Measurements from ENCODE around the gene PEX16.

PEX16 gene

GRCh38 chr11:45895553-45896259 lies 22.0 kb downstream of the PEX16 start:
- DNase-seq, result no peak

GRCh38 chr11:45894555-45895247 lies 23.0 kb downstream of the PEX16 start:
- no peak for DNase-seq

DNA sequence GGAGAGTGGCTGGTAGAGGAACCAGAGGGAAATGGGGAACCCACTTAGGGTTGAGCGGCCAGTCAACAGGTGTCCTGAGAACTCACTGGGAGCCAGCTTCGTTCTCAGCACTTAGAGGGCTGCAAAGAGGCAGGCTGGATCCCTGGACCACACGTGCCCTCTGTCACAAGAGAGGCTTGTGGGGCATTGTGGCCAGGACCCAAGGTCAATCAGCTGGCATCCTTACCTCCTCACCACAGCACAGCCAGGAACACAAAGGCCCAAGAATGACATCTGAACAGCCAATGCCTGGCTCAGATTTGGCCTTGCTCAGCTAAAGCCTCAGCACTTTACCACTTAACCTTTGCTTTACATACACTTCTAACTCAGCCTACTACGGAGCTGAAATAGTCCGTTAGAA lies 24.8 kb downstream of the PEX16 start:
- no peak for DNase-seq

- no peak for DNase-seq
These were observed 26.7 kb downstream of the PEX16 start for GRCh38 chr11:45890886-45891550.

- DNase-seq, result no peak
These were observed 27.7 kb downstream of the PEX16 start for GRCh38 chr11:45889966-45890365.

DNA sequence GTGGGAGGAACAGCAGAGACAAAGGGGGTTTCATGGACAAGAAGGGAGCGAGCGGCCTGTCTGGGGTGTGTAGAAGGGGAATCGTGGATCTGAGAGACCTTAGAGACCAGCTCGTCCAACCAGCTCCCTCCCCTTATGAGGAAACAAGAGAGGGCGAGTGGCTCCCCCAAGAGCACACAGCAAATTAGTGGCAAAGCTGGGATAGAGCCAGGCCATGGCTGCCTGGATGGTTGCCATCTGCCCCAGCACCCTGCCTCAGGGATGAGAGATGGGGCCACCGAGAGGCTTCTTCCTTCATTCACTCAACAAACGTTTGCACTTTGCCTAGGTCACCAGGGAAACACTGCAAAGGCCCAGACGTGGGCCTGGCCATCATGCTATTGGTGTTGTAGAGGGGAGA lies 28.1 kb downstream of the PEX16 start:
- DNase-seq, result no peak

GRCh38 chr11:45887587-45887986 lies 30.1 kb downstream of the PEX16 start:
- no peak for DNase-seq

- DNase-seq, result no peak
These were observed 30.7 kb downstream of the PEX16 start for GRCh38 chr11:45886816-45887520.

DNA sequence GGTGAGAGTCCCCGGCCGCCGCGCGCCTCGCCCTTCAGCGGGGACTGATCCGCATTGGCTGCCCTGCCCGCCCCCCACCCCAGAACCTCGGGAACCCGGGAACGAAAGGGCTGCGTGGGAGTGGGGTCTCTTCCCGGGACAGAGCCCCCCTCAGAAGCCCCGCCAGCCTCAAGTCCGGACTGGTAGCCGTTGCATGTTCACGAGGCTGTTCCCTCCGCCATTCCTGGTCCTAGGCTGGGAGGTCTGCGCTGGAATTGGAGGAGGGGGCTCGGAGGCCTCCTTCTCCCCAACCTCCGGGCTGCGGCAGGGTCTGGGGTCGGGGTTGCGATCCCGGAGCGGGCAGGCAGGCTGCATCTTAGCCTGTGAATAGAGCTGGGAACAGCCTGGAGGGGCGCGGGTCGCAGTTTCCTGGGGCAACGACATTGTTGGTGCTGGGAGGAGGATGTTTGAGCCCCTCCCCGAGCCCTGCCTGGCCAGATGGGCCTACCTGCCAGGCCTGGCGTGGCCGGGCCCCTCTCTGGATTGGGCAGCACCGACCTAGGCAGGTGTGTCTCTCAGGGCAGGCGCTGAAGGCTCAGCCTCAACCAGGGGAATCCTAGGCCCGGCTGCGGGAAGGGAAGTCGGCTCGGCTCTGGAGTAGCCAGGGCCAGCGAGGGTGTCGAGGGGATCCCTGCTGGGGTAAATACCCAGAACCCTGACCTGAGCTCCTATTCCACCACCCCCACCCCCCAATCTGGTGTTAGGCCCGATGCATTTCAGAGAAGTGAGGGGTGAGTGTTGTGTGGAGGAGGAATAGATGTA lies 31.6 kb downstream of the PEX16 start:
- DNase-seq, result no peak

GRCh38 chr11:45885274-45885920 lies 32.3 kb downstream of the PEX16 start, which contains the start of gene MAPK8IP1:
Gene MAPK8IP1, plus strand, starts transcription at chr11:45885651. Its CDS starts 170 bp downstream, at chr11:45885821.
- no peak for DNase-seq

DNA sequence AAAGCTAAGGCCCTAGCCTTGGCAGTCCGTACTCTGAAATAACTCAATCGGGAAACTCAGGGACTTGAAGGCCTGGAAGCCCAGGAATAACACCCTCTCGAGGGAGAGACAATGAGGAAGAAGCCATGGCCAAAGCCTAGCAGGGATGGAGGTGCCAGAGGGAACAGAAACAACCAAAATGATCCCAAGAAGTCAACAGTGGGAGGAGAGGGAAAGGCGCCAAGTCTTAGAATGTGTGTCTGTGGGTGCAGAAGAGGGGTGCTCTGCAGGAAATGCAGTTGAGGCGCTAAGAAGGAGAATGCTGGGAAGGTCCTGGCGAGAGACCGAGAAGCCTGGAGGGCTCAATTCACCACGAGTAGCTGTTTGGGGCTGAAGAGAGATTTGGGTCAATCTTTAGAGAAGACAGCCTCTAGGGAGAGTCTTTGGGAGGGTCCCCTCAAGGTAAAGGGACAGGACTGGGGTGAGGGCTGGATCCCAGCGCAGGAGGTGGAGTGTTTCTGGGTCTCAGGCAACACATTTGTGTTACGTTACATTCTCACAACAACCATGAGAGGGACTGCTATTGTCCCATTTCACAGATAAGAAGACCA lies 33.0 kb downstream of the PEX16 start:
- no peak for DNase-seq

DNA sequence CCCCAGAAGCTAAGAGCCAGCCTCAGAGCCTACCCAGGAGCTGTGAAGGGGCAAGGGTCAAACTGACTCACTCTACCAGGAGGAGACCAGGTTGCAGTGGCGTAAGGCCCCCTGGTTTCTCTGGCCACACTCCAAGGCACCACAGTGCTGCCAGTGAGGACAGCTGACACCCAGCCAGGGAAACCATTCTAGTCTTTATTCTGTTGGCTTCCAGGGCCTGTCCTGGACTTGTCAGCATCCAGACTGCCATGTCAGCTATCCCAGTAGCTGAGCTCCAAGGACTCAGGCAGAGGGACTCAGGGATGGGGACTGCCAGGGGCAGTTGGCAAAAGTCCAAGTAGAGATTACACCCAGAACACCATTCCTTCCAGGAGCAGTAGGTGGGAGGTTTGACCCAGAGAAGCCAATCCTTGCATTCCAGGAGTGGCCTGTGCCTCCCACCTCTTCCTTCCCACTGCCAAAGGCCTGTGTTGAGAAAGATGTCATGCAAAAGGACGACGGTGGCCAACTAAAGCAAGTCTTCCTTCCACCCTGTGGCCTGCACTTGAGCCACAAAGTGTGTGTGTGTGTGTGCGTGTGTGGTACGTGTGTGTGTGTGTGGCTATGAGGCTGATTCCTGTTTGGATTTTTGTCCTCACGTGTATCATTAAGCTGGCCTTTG lies 35.8 kb downstream of the PEX16 start:
- DNase-seq, result no peak

GRCh38 chr11:45880772-45881570 lies 36.7 kb downstream of the PEX16 start:
- DNase-seq, result no peak

DNA sequence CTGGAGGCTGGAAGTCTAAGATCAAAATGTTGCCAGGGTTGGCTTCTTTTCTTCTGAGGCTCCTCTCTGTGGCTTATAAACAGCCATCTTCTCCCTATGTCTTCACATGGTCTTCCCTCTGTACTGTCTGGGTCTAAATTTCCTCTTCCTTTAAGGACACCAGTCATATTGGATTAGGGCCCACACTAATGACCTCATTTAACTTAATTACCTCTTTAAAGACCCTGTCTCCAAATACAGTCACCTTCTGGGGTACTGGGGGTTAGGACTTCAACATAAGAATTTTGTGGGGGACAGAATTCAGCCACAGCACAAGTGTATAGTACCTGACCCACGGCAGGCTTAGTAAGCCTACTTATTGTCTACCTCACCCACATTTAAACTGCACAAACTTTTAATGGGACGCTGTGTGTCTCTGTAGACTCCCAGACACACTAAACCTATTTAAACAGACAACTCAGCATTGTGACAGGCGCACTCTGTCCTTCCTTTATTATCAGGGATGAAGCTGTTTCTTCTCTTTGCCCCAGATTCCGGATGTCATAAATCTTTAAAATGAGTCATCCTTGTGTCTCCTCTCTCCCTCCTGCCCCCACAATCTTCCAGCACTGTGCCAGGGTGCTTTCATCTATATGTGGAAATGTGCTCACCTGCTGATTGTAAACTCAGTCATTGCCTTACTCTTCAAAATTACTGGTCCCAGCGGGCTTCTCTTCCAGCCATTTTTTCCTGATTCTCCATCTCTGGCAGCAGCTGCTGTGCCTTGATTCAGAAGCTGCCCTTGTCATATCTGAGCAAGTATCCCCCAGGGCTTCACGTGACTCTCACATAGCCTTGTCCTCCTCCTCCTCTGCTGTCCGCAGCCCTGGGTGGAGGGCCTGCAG lies 37.6 kb downstream of the PEX16 start:
- no peak for DNase-seq

- DNase-seq, result no peak
These were observed 39.8 kb downstream of the PEX16 start for GRCh38 chr11:45877845-45878244.

GRCh38 chr11:45877221-45877620 lies 40.5 kb downstream of the PEX16 start:
- no peak for DNase-seq

GRCh38 chr11:45876401-45876800 lies 41.3 kb downstream of the PEX16 start:
- no peak for DNase-seq

- DNase-seq, result no peak
These were observed 44.9 kb downstream of the PEX16 start for GRCh38 chr11:45872651-45873356.
